GM19455 (cell line): ENCODE results near the gene ELL2.
"Not testable (repeated sequence)": the region's sequence is repeated elsewhere in the genome, so short reads cannot be mapped to it uniquely, and the experiment has no call there.

Source experiments
- ATAC-seq: cut with Tn5 transposase; IDR thresholded peaks from one replicate; pipeline ENCODE4 v1.9.1; 2021; ENCODE audit not compliant: unreplicated experiment

ELL2 gene

GRCh38 chr5:95841914-95842812 lies 119.5 kb downstream of the ELL2 start:
- no peak for ATAC-seq

- no peak for ATAC-seq
Observed at GRCh38 chr5:95840956-95841705, 120.5 kb downstream of the ELL2 start.

- no peak for ATAC-seq
Observed at GRCh38 chr5:95839658-95840057, 122.0 kb downstream of the ELL2 start.

- no peak for ATAC-seq
Observed at GRCh38 chr5:95838556-95838955, 123.1 kb downstream of the ELL2 start.

GRCh38 chr5:95838001-95838520 lies 123.6 kb downstream of the ELL2 start:
- no peak for ATAC-seq

- ATAC-seq, result no peak
Observed at GRCh38 chr5:95837492-95837891, 124.2 kb downstream of the ELL2 start.

GRCh38 chr5:95836971-95837370 lies 124.7 kb downstream of the ELL2 start:
- not testable (repeated sequence) for ATAC-seq

- ATAC-seq, result no peak
Observed at GRCh38 chr5:95836544-95836943, 125.1 kb downstream of the ELL2 start.

- no peak for ATAC-seq
Observed at GRCh38 chr5:95835682-95836385, 125.8 kb downstream of the ELL2 start.
